Loucy (cell line): ENCODE measurements around the gene G2E3.

Source experiments
- EZH2phosphoT487 ChIP-seq: fragments of 200-600 bp; IDR thresholded peaks from 2 replicates; pipeline ENCODE4 v1.6.1; 2018; ENCODE audit warnings: antibody characterized with exemption, mild to moderate bottlenecking, moderate library complexity, borderline replicate concordance
- TF ChIP-seq, protein P1 (sequence below): fragments of 200-600 bp; sonication (generic); conservative IDR thresholded peaks from 2 replicates; pipeline ENCODE4 v1.5.1; 2014; ENCODE audit warnings: mild to moderate bottlenecking, antibody characterized with exemption, low read length

DNA sequence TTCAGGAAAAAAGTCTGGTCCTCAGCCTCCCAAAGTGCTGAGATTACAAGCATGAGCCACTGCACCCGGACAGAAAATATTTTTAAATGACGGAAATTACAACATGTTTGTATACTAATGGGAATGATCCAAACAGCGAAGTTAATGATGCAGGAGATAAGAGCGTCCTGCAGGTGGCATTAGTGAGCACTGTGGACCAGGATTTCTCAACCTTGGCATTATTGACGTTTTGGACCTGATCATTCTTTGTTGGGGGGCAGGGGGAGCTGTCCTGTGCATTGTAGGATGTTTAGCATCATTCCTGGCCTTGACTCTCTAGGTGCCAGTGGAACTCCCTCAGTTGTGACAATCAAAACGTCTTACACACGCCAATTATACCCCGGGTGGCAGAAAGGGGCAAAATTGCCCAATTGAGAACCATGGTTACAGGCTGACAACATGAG lies 97.3 kb downstream of the G2E3 start:
- TF ChIP-seq, protein P1, sequence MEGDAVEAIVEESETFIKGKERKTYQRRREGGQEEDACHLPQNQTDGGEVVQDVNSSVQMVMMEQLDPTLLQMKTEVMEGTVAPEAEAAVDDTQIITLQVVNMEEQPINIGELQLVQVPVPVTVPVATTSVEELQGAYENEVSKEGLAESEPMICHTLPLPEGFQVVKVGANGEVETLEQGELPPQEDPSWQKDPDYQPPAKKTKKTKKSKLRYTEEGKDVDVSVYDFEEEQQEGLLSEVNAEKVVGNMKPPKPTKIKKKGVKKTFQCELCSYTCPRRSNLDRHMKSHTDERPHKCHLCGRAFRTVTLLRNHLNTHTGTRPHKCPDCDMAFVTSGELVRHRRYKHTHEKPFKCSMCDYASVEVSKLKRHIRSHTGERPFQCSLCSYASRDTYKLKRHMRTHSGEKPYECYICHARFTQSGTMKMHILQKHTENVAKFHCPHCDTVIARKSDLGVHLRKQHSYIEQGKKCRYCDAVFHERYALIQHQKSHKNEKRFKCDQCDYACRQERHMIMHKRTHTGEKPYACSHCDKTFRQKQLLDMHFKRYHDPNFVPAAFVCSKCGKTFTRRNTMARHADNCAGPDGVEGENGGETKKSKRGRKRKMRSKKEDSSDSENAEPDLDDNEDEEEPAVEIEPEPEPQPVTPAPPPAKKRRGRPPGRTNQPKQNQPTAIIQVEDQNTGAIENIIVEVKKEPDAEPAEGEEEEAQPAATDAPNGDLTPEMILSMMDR, result peak; percentile 86
- TF ChIP-seq EZH2phosphoT487, result no peak
